DMS53 treated with DMSO at 0.1 percent for 48 hours (cell line): ENCODE data around the gene RFC4.

Source experiments
- DNase-seq: peaks from one replicate; lab custom pipeline; 2025; ENCODE audit not compliant: unreplicated experiment; lab: John Stamatoyannopoulos, UW

RFC4 gene

GRCh38 chr3:186787642-186788481 lies 18.4 kb downstream of the RFC4 start:
- no peak for DNase-seq

- DNase-seq: no peak
Observed at GRCh38 chr3:186786922-186787321, 19.4 kb downstream of the RFC4 start.

GRCh38 chr3:186785495-186786018 lies 20.7 kb downstream of the RFC4 start:
- no peak for DNase-seq

GRCh38 chr3:186784820-186785494 lies 21.3 kb downstream of the RFC4 start:
- no peak for DNase-seq

GRCh38 chr3:186783731-186784515 lies 22.4 kb downstream of the RFC4 start:
- DNase-seq: no peak

GRCh38 chr3:186783058-186783730 lies 23.1 kb downstream of the RFC4 start, which contains the start of gene EIF4A2:
EIF4A2 (plus strand) TSS chr3:186783577; CDS start chr3:186783611, 34 bp downstream.
- DNase-seq: peak; percentile 63

GRCh38 chr3:186782542-186783057 lies 23.7 kb downstream of the RFC4 start:
- DNase-seq: peak; percentile 35

GRCh38 chr3:186779204-186779603 lies 27.1 kb downstream of the RFC4 start:
- no peak for DNase-seq

- DNase-seq: no peak
Observed at GRCh38 chr3:186775999-186776398, 30.3 kb downstream of the RFC4 start.

- peak; percentile 52 for DNase-seq
Observed at GRCh38 chr3:186772701-186773417, 33.4 kb downstream of the RFC4 start.

GRCh38 chr3:186772281-186772694 lies 34.0 kb downstream of the RFC4 start:
- no peak for DNase-seq

- no peak for DNase-seq
Observed at GRCh38 chr3:186760897-186761447, 45.3 kb downstream of the RFC4 start.

GRCh38 chr3:186760141-186760833 lies 46.0 kb downstream of the RFC4 start:
- DNase-seq: peak; percentile 90

- no peak for DNase-seq
Observed at GRCh38 chr3:186759231-186759930, 46.9 kb downstream of the RFC4 start.

- DNase-seq: no peak
Observed at GRCh38 chr3:186757686-186758220, 48.5 kb downstream of the RFC4 start.

GRCh38 chr3:186757214-186757613 lies 49.1 kb downstream of the RFC4 start:
- DNase-seq: no peak

- DNase-seq: no peak
Observed at GRCh38 chr3:186754871-186755270, 51.4 kb downstream of the RFC4 start.

GRCh38 chr3:186754006-186754405 lies 52.3 kb downstream of the RFC4 start:
- no peak for DNase-seq
